GM12891 (cell line): Measurements from ENCODE around the gene MCRIP1.

ENCODE experiments used
- PAX5 ChIP-seq: IDR thresholded peaks from 2 replicates; pipeline ENCODE4 v1.6.1; 2011; ENCODE audit warnings: low read length, moderate library complexity, mild to moderate bottlenecking; ENCODE audit not compliant: insufficient read depth, severe bottlenecking
- POLR2A ChIP-seq: IDR thresholded peaks from 2 replicates; pipeline ENCODE4 v1.6.1; 2011; ENCODE audit warnings: low read depth, low read length, control low read depth
- POLR2AphosphoS5 ChIP-seq: IDR thresholded peaks from 2 replicates; pipeline ENCODE4 v1.6.1; 2011; ENCODE audit warnings: low read depth, low read length, control low read depth
- POU2F2 ChIP-seq: IDR thresholded peaks from 2 replicates; pipeline ENCODE4 v1.6.1; 2011; ENCODE audit warnings: low read depth, mild to moderate bottlenecking, control low read depth, low read length, moderate library complexity
- SPI1 ChIP-seq: IDR thresholded peaks from 2 replicates; pipeline ENCODE4 v1.6.1; 2011; ENCODE audit warnings: low read depth, low read length, control low read depth
- TAF1 ChIP-seq: IDR thresholded peaks from 2 replicates; pipeline ENCODE4 v1.6.1; 2011; ENCODE audit warnings: low read depth, low read length, control low read depth

GRCh38 chr17:81821147-81821546 lies 11.9 kb downstream of the MCRIP1 start:
- TF ChIP-seq POLR2A: no peak
- no peak for TF ChIP-seq POLR2AphosphoS5
- no peak for TF ChIP-seq POU2F2
- no peak for TF ChIP-seq TAF1
- no peak for TF ChIP-seq SPI1
- no peak for TF ChIP-seq PAX5
